Activated CD4-positive, alpha-beta T cell treated with anti-CD3 and anti-CD28 coated beads for 48 hours (primary cell): Measurements from ENCODE around the gene NPPB.

Experiments
- DNase-seq: peaks from one replicate; pipeline ENCODE4 v3.0.0-alpha.2; 2020

NPPB gene

GRCh38 chr1:11880911-11881748 is 22.4 kb upstream of the NPPB start:
- DNase-seq = no peak

- no peak for DNase-seq
Observed at GRCh38 chr1:11880181-11880575, 21.4 kb upstream of the NPPB start.

GRCh38 chr1:11879311-11880180 is 20.8 kb upstream of the NPPB start:
- no peak for DNase-seq

- no peak for DNase-seq
Observed at GRCh38 chr1:11878891-11879190, 20.1 kb upstream of the NPPB start.

- DNase-seq = no peak
Observed at GRCh38 chr1:11878081-11878890, 19.5 kb upstream of the NPPB start.

GRCh38 chr1:11877074-11877473 is 18.3 kb upstream of the NPPB start:
- no peak for DNase-seq

GRCh38 chr1:11875094-11875493 is 16.3 kb upstream of the NPPB start:
- no peak for DNase-seq

- DNase-seq = no peak
Observed at GRCh38 chr1:11874624-11875023, 15.9 kb upstream of the NPPB start.

- no peak for DNase-seq
Observed at GRCh38 chr1:11874258-11874562, 15.5 kb upstream of the NPPB start.

- DNase-seq = no peak
Observed at GRCh38 chr1:11873395-11874257, 14.9 kb upstream of the NPPB start.

- DNase-seq = no peak
Observed at GRCh38 chr1:11872545-11872944, 13.8 kb upstream of the NPPB start.

- DNase-seq = no peak
Observed at GRCh38 chr1:11869650-11870207, 11.0 kb upstream of the NPPB start.

GRCh38 chr1:11869104-11869503 is 10.4 kb upstream of the NPPB start:
- DNase-seq = no peak

- DNase-seq = no peak
Observed at GRCh38 chr1:11868331-11868980, 9.7 kb upstream of the NPPB start.

- no peak for DNase-seq
Observed at GRCh38 chr1:11862890-11863289, 4.1 kb upstream of the NPPB start.

GRCh38 chr1:11860587-11860986 is 1.8 kb upstream of the NPPB start:
- DNase-seq = no peak

GRCh38 chr1:11860083-11860482 is 1.3 kb upstream of the NPPB start:
- DNase-seq = no peak

GRCh38 chr1:11858968-11859871 is 475 bp upstream of the NPPB start:
- peak; percentile 81 for DNase-seq

- no peak for DNase-seq
Observed at GRCh38 chr1:11858158-11858557, 587 bp downstream of the NPPB start.

GRCh38 chr1:11857164-11857851 is 1.4 kb downstream of the NPPB start:
- no peak for DNase-seq
